HepG2 (cell line): ENCODE data around the gene TRIM66. TPM values are rescaled to one million over a fixed set of nuclear protein-coding genes. Genes with fewer than 3 reads are reported as not detected.

Experiments used
- ATAC-seq: fragments of 200-7000 bp; cut with Tn5 transposase; 3 replicates; pipeline ENCODE4 v1.9.1; 2020; ENCODE audit warnings: mild to moderate bottlenecking, moderate library complexity
- BruUV-seq: library from RNA; stranded (reverse); fragments of 400-500 nt; replicated peaks from 2 replicates; lab custom pipeline; 2021; lab: Mats Ljungman, UMichigan
- CTCF ChIA-PET: fragments of 300-600 bp; formaldehyde crosslinking; extraction: SDS; loops from one replicate; lab custom pipeline; 2021; ENCODE audit warnings: low total read pairs, inconsistent platforms, low intra/inter-chr PET ratio; lab: Yijun Ruan, JAX
- POLR2A ChIA-PET: fragments of 350-600 bp; sonication (Branson Sonifier 250); formaldehyde crosslinking; loops from one replicate; lab custom pipeline; 2020; ENCODE audit warnings: antibody characterized with exemption, inconsistent platforms; lab: Yijun Ruan, JAX
- DNase-seq: peaks from one replicate; pipeline ENCODE4 v3.0.0-alpha.2; 2015; ENCODE audit warnings: low spot score
- FAIRE-seq: peaks from 3 replicates; lab custom pipeline; 2011; peaks lifted over from hg19 to GRCh38; lab: Jason Lieb, UNC
- H2AFZ ChIP-seq: one replicate; pipeline ENCODE4 v1.6.1; 2011; ENCODE audit warnings: low read length, inconsistent platforms
- H3K27ac ChIP-seq: fragments of 300-600 bp; 3 replicates; pipeline ENCODE4 v1.8.0; 2011; ENCODE audit warnings: mixed run types, mild to moderate bottlenecking, mixed read lengths, low read length, inconsistent platforms; ENCODE audit not compliant: insufficient read depth; ENCODE audit errors: extremely low read length
- H3K27me3 ChIP-seq, 2 experiments: fragments of 200-600 bp in 1 of 2; 2 replicates in 1 of 2; 3 replicates in 1 of 2; pipeline versions ENCODE4 v1.6.0 to v1.8.0; 2011; ENCODE audit warnings: low read length in 2 of 2, mild to moderate bottlenecking in 2 of 2, moderate library complexity in 2 of 2, inconsistent platforms in 1 of 2; ENCODE audit not compliant: insufficient read depth in 2 of 2, control insufficient read depth in 1 of 2
- H3K36me3 ChIP-seq, 2 experiments: fragments of 200-600 bp in 1 of 2; replicated peaks in 1 of 2; 2 replicates in 1 of 2; 3 replicates in 1 of 2; pipeline versions ENCODE4 v1.5.1 to v1.8.0; 2011; ENCODE audit warnings: low read length in 2 of 2, inconsistent platforms in 1 of 2; ENCODE audit not compliant: insufficient read depth in 2 of 2, control insufficient read depth in 1 of 2
- H3K4me1 ChIP-seq: 2 replicates; pipeline ENCODE4 v1.5.1; 2012; ENCODE audit warnings: low read length, inconsistent platforms; ENCODE audit not compliant: insufficient read depth
- H3K4me2 ChIP-seq: 2 replicates; pipeline ENCODE4 v1.6.0; 2011; ENCODE audit warnings: low read depth, low read length, inconsistent platforms
- H3K4me3 ChIP-seq, 3 experiments: fragments of 200-600 bp in 1 of 3; sonication (generic), shearing (Covaris generic) in 1 of 3; replicated peaks in 1 of 3; 2 replicates each; pipeline ENCODE4 v1.5.1; 2011 to 2016; ENCODE audit warnings: low read length in 3 of 3, inconsistent platforms in 2 of 3, low read depth in 2 of 3, mild to moderate bottlenecking in 2 of 3, control low read depth in 1 of 3, mixed read lengths in 1 of 3; ENCODE audit not compliant: insufficient read depth in 1 of 3
- H3K79me2 ChIP-seq: one replicate; pipeline ENCODE4 v1.6.1; 2011; ENCODE audit warnings: low read length, inconsistent platforms; ENCODE audit not compliant: insufficient read depth
- H3K9ac ChIP-seq: 2 replicates; pipeline ENCODE4 v1.6.0; 2011; ENCODE audit warnings: mild to moderate bottlenecking, low read depth, low read length, inconsistent platforms; ENCODE audit not compliant: insufficient read depth
- H3K9me3 ChIP-seq: 2 replicates; pipeline ENCODE4 v1.5.1; 2012; ENCODE audit warnings: mild to moderate bottlenecking, low read length
- H4K20me1 ChIP-seq: 2 replicates; pipeline ENCODE4 v1.6.0; 2011; ENCODE audit warnings: inconsistent platforms, mild to moderate bottlenecking, low read length, moderate library complexity; ENCODE audit not compliant: insufficient read depth
- GMEB1 ChIP-seq: sonication (generic); formaldehyde crosslinking; IDR thresholded peaks from 2 replicates; pipeline ENCODE4 v1.5.1; 2020; ENCODE audit warnings: missing genetic modification reagents, mild to moderate bottlenecking, borderline replicate concordance
- GPBP1L1 ChIP-seq: sonication (generic); formaldehyde crosslinking; IDR thresholded peaks from 2 replicates; pipeline ENCODE4 v1.5.0; 2020; ENCODE audit warnings: mild to moderate bottlenecking, missing genetic modification reagents
- HIVEP1 ChIP-seq: sonication (generic); formaldehyde crosslinking; IDR thresholded peaks from 2 replicates; pipeline ENCODE4 v1.4.0; 2020; ENCODE audit warnings: mild to moderate bottlenecking, missing genetic modification reagents
- KMT2B ChIP-seq: IDR thresholded peaks from 2 replicates; pipeline ENCODE4 v1.6.1; 2016; ENCODE audit warnings: missing genetic modification reagents, missing compliant biosample characterization
- LCORL ChIP-seq, 2 experiments: fragments of 450-650 bp in 1 of 2; sonication (generic) in 1 of 2; formaldehyde crosslinking in 1 of 2; IDR thresholded peaks; 2 replicates each; pipeline versions ENCODE4 v1.5.0 to v1.6.1; 2017 to 2020; ENCODE audit warnings: antibody characterized with exemption in 1 of 2, missing genetic modification reagents in 1 of 2
- MEIS1 ChIP-seq: sonication (generic); formaldehyde crosslinking; IDR thresholded peaks from 2 replicates; pipeline ENCODE4 v1.9.0; 2021; ENCODE audit warnings: mild to moderate bottlenecking, missing genetic modification reagents, moderate library complexity, borderline replicate concordance
- SMAD3 ChIP-seq: sonication (generic); formaldehyde crosslinking; IDR thresholded peaks from 2 replicates; pipeline ENCODE4 v1.4.0; 2020; ENCODE audit warnings: missing genetic modification reagents
- ZBTB3 ChIP-seq: sonication (generic); formaldehyde crosslinking; IDR thresholded peaks from 2 replicates; pipeline ENCODE4 v1.4.0; 2020; ENCODE audit warnings: low read depth, mild to moderate bottlenecking, moderate library complexity, missing genetic modification reagents, borderline replicate concordance
- ZMAT5 ChIP-seq: sonication (generic); formaldehyde crosslinking; IDR thresholded peaks from 2 replicates; pipeline ENCODE4 v1.5.0; 2020; ENCODE audit warnings: mild to moderate bottlenecking, low read depth, missing genetic modification reagents, borderline replicate concordance
- ZMYM3 ChIP-seq: sonication (generic); formaldehyde crosslinking; IDR thresholded peaks from 2 replicates; pipeline ENCODE4 v1.5.1; 2020; ENCODE audit warnings: mild to moderate bottlenecking, missing genetic modification reagents
- ZNF431 ChIP-seq: sonication (generic); formaldehyde crosslinking; IDR thresholded peaks from 2 replicates; pipeline ENCODE4 v1.9.0; 2022; ENCODE audit warnings: missing genetic modification reagents, low read depth, mild to moderate bottlenecking, borderline replicate concordance
- ZNF546 ChIP-seq: sonication (generic); formaldehyde crosslinking; conservative IDR thresholded peaks from 2 replicates; pipeline ENCODE4 v1.8.1; 2023; ENCODE audit warnings: mild to moderate bottlenecking, missing genetic modification reagents
- ZNF7 ChIP-seq: IDR thresholded peaks from 2 replicates; pipeline ENCODE4 v1.6.1; 2016; ENCODE audit warnings: missing biosample characterization, missing genetic modification reagents
- ZNF704 ChIP-seq: sonication (generic); formaldehyde crosslinking; IDR thresholded peaks from 2 replicates; pipeline ENCODE4 v1.8.1; 2023; ENCODE audit warnings: mild to moderate bottlenecking, inconsistent platforms, moderate library complexity, missing genetic modification reagents, borderline replicate concordance
- ZNF710 ChIP-seq: sonication (generic); formaldehyde crosslinking; IDR thresholded peaks from 2 replicates; pipeline ENCODE4 v1.5.0; 2020; ENCODE audit warnings: mild to moderate bottlenecking, missing genetic modification reagents, borderline replicate concordance
- ZNF83 ChIP-seq: sonication (generic); formaldehyde crosslinking; IDR thresholded peaks from 2 replicates; pipeline ENCODE4 v1.4.0; 2020; ENCODE audit warnings: missing genetic modification reagents, mild to moderate bottlenecking, borderline replicate concordance
- WGBS: methylation state at CpG from one replicate; pipeline ENCODE4 v1.1.6; 2017; ENCODE audit warnings: low lambda C conversion rate; 5-methylcytosine and 5-hydroxymethylcytosine counted together
- in situ Hi-C: cut with HindIII; loops from 2 replicates; pipeline ENCODE4 v1.10.0; 2017; ENCODE audit warnings: low pct_unique_long_range_greater_than_20kb; ENCODE audit not compliant: extremely low pct_ligation_motif_present
- intact Hi-C: fragments of 100-400 bp; cut with micrococcal nuclease; formaldehyde crosslinking; loops from one replicate; pipeline ENCODE4 v1.10.0; 2022; ENCODE audit not compliant: unreplicated experiment
- polyA plus RNA-seq, 8 experiments: library from polyadenylated mRNA; depleted of rRNA in 3 of 8; stranded (reverse) in 7 of 8; unstranded in 1 of 8; fragments of >200 nt; fragmentation: Illumina TruSeq in 4 of 8; extraction: Trizol in 4 of 8; gene quantifications; 2 replicates each; pipeline versions ENCODE4 v1.2.1 to v1.2.3, GENCODE V29; 2011 to 2016; ENCODE audit warnings: low read depth in 4 of 8, missing spikeins in 1 of 8, mixed read lengths in 1 of 8; ENCODE audit not compliant: insufficient read depth in 1 of 8
- total RNA-seq, 5 experiments: library from RNA; depleted of rRNA; stranded (reverse); fragments of >200 nt; fragmentation: Illumina TruSeq; extraction: Trizol; gene quantifications; 2 replicates each; pipeline ENCODE4 v1.2.3, GENCODE V29; 2016; ENCODE audit warnings: low read depth in 1 of 5

The TRIM66 gene
- total and polyA plus RNA-seq, 2 of the 13 experiments (the other 11 are each of a cell fraction or from before 2014, with no cell fraction given) = 4.9 to 6.1 TPM

GRCh38 chr11:8719721-8720120 lies 37.3 kb upstream of the TRIM66 start:
- no TSS peak for BruUV-seq
- CTCF ChIA-PET = no interaction called here
- Histone ChIP-seq H3K27me3 (no peaks in the 10 kb centered on the region), H4K20me1 (no peaks in the 10 kb centered on the region), H2AFZ (no peak overlapping the region), H3K79me2 (no peaks in the 10 kb centered on the region), H3K36me3 (no peaks in the 10 kb centered on the region), H3K4me1 (peaks cover 82% of the 10 kb centered on the region), H3K9ac (no peak overlapping the region), H3K4me2 (no peak overlapping the region), H3K27ac (no peak overlapping the region), H3K9me3 (no peaks in the 10 kb centered on the region), H3K4me3 (no peak overlapping the region)
- POLR2A ChIA-PET = interaction anchor here (0.9 to 5.5 kb wide), 3 partner anchors 21 to 90 kb away, joined by 3 to 35 read pairs (median 9); partner anchors contain the start of genes RPL27A and TRIM66
- 58% methylated on average over 3 of the region's 3 CpGs for WGBS
- FAIRE-seq (no peak), DNase-seq (no peak), ATAC-seq (no peak)
- in situ Hi-C loops (no loop called here), intact Hi-C loops (loop anchor here (2.0 kb wide), 1 partner anchor 19 kb away; no protein-coding TSS in a partner anchor)
- no peak for TF ChIP-seq ZNF546
- no peak for TF ChIP-seq ZNF83
- TF ChIP-seq KMT2B = no peak
- TF ChIP-seq ZNF431 = no peak
- no peak for TF ChIP-seq ZNF704 (CRISPR knock-in tag)
- no peak for TF ChIP-seq ZNF710 (CRISPR knock-in tag)
- no peak for TF ChIP-seq LCORL (IDR thresholded peaks at IDR 0.05)
- no peak for TF ChIP-seq LCORL (CRISPR knock-in tag; IDR thresholded peaks at IDR 0.05)
- no peak for TF ChIP-seq GMEB1 (CRISPR knock-in tag)
- TF ChIP-seq ZMYM3 (CRISPR knock-in tag) = no peak
- TF ChIP-seq MEIS1 = no peak
- TF ChIP-seq GPBP1L1 = no peak
- no peak for TF ChIP-seq HIVEP1 (CRISPR knock-in tag)
- TF ChIP-seq ZMAT5 (CRISPR knock-in tag) = no peak
- TF ChIP-seq ZBTB3 (CRISPR knock-in tag) = no peak
- TF ChIP-seq SMAD3 = no peak
- no peak for TF ChIP-seq ZNF7 (CRISPR knock-in tag)
